PC-3 (cell line): ENCODE measurements around the gene CYS1.

ENCODE experiments used
- CTCF ChIP-seq: fragments of 300-600 bp; sonication (generic); conservative IDR thresholded peaks from 2 replicates; pipeline ENCODE4 v1.5.1; 2017; ENCODE audit warnings: antibody characterized with exemption, low read depth, mild to moderate bottlenecking, low read length
- EZH2 ChIP-seq: fragments of 300-600 bp; sonication (generic); IDR thresholded peaks from one replicate; pipeline ENCODE4 v1.6.1; 2017; ENCODE audit warnings: antibody characterized with exemption, mild to moderate bottlenecking, low read length; ENCODE audit not compliant: unreplicated experiment

GRCh38 chr2:10120877-10121574 lies 40.8 kb upstream of the CYS1 start:
- no peak for TF ChIP-seq CTCF
- TF ChIP-seq EZH2 = no peak
